ENCODE measurements around the gene ANKRD52. TPM values are rescaled to one million over a fixed set of nuclear protein-coding genes. Genes with fewer than 3 reads are reported as not detected.
A peak's percentile ranks its signal among the peaks of the same experiment; 100 is the strongest.

ANKRD52 gene
- total and polyA plus RNA-seq, 9 of the 15 experiments (the other 6 are each of a cell fraction or from before 2014, with no cell fraction given), result 0.52 to 46.8 (median 7.9) TPM

DNA sequence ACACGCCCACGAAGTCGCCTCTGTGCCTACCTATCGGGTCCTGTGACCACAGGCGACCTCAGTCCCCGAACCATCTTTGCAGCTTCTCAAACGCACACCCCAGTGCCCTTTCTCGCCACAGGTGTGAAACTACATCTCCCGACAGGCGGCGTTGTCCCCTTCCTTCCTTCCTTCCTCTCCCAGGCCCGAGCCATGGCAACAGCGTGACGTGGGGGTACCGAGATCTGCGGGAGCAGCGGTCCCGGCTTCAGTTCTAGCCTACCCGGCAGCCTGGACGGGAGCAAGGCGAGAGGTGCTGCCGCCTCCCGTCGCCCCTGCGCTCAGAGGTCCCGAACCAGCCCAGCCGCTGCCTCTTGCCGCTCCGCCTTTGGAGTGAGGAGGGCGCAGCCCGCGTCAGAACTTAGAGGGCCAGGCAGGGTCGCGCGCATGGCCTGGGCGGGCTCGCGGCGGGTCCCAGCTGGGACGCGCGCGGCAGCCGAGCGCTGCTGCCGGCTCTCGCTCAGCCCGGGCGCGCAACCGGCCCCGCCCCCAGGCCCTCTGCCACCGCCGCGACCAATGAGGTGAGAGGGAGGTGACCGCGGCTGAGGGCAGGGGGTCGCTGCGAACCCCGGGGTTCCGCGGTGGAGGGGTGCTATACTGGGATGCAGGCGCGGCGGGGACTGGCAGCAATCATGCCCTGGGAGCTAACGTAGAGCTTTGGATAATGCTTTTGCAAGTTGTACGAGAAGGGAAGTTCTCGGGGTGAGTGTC, 8.7 kb upstream of the ANKRD52 start, which contains the start of gene COQ10A (continued):
- TF ChIP-seq, protein P1, sequence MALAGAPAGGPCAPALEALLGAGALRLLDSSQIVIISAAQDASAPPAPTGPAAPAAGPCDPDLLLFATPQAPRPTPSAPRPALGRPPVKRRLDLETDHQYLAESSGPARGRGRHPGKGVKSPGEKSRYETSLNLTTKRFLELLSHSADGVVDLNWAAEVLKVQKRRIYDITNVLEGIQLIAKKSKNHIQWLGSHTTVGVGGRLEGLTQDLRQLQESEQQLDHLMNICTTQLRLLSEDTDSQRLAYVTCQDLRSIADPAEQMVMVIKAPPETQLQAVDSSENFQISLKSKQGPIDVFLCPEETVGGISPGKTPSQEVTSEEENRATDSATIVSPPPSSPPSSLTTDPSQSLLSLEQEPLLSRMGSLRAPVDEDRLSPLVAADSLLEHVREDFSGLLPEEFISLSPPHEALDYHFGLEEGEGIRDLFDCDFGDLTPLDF (CRISPR knock-in tag; IDR thresholded peaks at IDR 0.05), result peak; percentile 73; the same call in 1 of the 2 replicates
- no peak for TF ChIP-seq POLR3G (IDR thresholded peaks at IDR 0.05; ENCODE audit: extremely low read depth, insufficient read length, insufficient replicate concordance)
- peak; percentile 39 to 54; a peak in 3 of 4 replicates for TF ChIP-seq SIX5 (IDR thresholded peaks at IDR 0.05; ENCODE audit: borderline replicate concordance in 1 of 2, insufficient read depth in 1 of 2, low read depth in 1 of 2, low read length in 2 of 2)
- TF ChIP-seq SMAD2 (IDR thresholded peaks at IDR 0.05; ENCODE audit: low read depth, low read length), result no peak
- TF ChIP-seq OTX1 (CRISPR knock-in tag; IDR thresholded peaks at IDR 0.05), result peak; percentile 75
- 0 out of 2 replicates have a peak, but pooled peaks have one; percentile 4 for TF ChIP-seq ZNF384 (IDR thresholded peaks at IDR 0.05; ENCODE audit: low read depth, low read length)
- no peak for TF ChIP-seq PTRF (tag; IDR thresholded peaks at IDR 0.05)
- TF ChIP-seq NFIX (CRISPR knock-in tag; IDR thresholded peaks at IDR 0.05; ENCODE audit: low read depth), result no peak
- no peak for TF ChIP-seq PRPF4 (IDR thresholded peaks at IDR 0.05; ENCODE audit: insufficient read depth, low read depth, low read length, poor library complexity, severe bottlenecking)
- TF ChIP-seq KDM2B (CRISPR knock-in tag; IDR thresholded peaks at IDR 0.05), result no peak
- TF ChIP-seq NEUROD1 (IDR thresholded peaks at IDR 0.05; ENCODE audit: borderline replicate concordance, low read depth, low read length, partially characterized antibody), result no peak
- TF ChIP-seq SRF (CRISPR knock-in tag; IDR thresholded peaks at IDR 0.05), result no peak
- peak; percentile 77 for TF ChIP-seq SAP30 (IDR thresholded peaks at IDR 0.05; ENCODE audit: borderline replicate concordance, insufficient read depth, low read depth, low read length, poor library complexity, severe bottlenecking)
- no peak for TF ChIP-seq ZC3H11A (IDR thresholded peaks at IDR 0.05; ENCODE audit: low read depth, low read length)
- TF ChIP-seq TAF15 (IDR thresholded peaks at IDR 0.05; ENCODE audit: low read depth, low read length), result no peak
- TF ChIP-seq, protein P2, sequence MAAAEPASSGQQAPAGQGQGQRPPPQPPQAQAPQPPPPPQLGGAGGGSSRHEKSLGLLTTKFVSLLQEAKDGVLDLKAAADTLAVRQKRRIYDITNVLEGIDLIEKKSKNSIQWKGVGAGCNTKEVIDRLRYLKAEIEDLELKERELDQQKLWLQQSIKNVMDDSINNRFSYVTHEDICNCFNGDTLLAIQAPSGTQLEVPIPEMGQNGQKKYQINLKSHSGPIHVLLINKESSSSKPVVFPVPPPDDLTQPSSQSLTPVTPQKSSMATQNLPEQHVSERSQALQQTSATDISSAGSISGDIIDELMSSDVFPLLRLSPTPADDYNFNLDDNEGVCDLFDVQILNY (CRISPR knock-in tag; IDR thresholded peaks at IDR 0.05), result no peak
- TF ChIP-seq, protein P3, sequence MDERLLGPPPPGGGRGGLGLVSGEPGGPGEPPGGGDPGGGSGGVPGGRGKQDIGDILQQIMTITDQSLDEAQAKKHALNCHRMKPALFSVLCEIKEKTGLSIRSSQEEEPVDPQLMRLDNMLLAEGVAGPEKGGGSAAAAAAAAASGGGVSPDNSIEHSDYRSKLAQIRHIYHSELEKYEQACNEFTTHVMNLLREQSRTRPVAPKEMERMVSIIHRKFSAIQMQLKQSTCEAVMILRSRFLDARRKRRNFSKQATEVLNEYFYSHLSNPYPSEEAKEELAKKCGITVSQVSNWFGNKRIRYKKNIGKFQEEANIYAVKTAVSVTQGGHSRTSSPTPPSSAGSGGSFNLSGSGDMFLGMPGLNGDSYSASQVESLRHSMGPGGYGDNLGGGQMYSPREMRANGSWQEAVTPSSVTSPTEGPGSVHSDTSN (CRISPR knock-in tag; IDR thresholded peaks at IDR 0.05; ENCODE audit: low read depth), result no peak
- TF ChIP-seq, protein P3 (tag; conservative IDR thresholded peaks at IDR 0.05; ENCODE audit: low read depth), result no peak
- no peak for TF ChIP-seq SLC30A9 (CRISPR knock-in tag; IDR thresholded peaks at IDR 0.05)
- TF ChIP-seq ILF3 (IDR thresholded peaks at IDR 0.05; ENCODE audit: borderline replicate concordance), result no peak
- peak; percentile 86 for TF ChIP-seq ZFX (CRISPR knock-in tag; IDR thresholded peaks at IDR 0.05)
- no peak for TF ChIP-seq PTBP1 (IDR thresholded peaks at IDR 0.05; ENCODE audit: low read depth, low read length)
- TF ChIP-seq MCM2 (IDR thresholded peaks at IDR 0.05; ENCODE audit: low read depth), result no peak

Measured in K562 (cell line).